ENCODE data around the gene TMCC2.

DNA sequence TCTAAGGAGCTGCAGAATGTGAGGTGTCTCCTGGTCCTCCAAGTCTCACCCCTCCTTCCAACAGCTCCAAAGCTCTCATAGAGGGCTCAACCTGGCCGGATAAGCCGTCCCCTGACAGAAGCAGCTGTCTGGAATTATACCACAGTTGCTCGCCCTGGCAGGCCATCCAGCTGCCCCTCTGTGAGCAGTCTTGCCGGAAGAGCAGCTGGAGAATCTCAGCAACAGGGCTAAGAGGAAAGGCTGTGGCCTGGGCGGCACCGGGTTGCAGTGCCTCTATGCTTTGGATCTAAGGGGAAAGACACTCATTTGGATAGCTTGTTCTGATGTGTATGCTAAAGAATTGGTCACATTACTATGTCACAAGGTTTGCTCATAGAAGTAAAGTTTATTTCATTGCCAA is 12.4 kb downstream of the TMCC2 start:
- TF ChIP-seq, protein P1, sequence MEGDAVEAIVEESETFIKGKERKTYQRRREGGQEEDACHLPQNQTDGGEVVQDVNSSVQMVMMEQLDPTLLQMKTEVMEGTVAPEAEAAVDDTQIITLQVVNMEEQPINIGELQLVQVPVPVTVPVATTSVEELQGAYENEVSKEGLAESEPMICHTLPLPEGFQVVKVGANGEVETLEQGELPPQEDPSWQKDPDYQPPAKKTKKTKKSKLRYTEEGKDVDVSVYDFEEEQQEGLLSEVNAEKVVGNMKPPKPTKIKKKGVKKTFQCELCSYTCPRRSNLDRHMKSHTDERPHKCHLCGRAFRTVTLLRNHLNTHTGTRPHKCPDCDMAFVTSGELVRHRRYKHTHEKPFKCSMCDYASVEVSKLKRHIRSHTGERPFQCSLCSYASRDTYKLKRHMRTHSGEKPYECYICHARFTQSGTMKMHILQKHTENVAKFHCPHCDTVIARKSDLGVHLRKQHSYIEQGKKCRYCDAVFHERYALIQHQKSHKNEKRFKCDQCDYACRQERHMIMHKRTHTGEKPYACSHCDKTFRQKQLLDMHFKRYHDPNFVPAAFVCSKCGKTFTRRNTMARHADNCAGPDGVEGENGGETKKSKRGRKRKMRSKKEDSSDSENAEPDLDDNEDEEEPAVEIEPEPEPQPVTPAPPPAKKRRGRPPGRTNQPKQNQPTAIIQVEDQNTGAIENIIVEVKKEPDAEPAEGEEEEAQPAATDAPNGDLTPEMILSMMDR (IDR thresholded peaks at IDR 0.05) = no peak
- no peak for TF ChIP-seq EZH2 (IDR thresholded peaks at IDR 0.05; ENCODE audit: borderline replicate concordance, insufficient read depth, low read depth, low read length, poor library complexity, severe bottlenecking)
